CD4-positive, alpha-beta T cell treated with Interleukin-15 for 1 hour (primary cell): Measurements from ENCODE around the gene CCDC137.

Experiments used
- DNase-seq: peaks from one replicate; pipeline ENCODE4 v3.0.0-alpha.2; 2020

Gene CCDC137

GRCh38 chr17:81652906-81653771 lies 13.4 kb upstream of the CCDC137 start:
- DNase-seq = no peak

GRCh38 chr17:81655378-81656117 lies 11.0 kb upstream of the CCDC137 start:
- DNase-seq = no peak

- no peak for DNase-seq
Measured at GRCh38 chr17:81656118-81656743, 10.3 kb upstream of the CCDC137 start, which contains the start of gene PDE6G. PDE6G (minus strand) TSS chr17:81656542; CDS start chr17:81653305, 3,237 bp downstream.

GRCh38 chr17:81656835-81657234 lies 9.7 kb upstream of the CCDC137 start:
- DNase-seq = no peak

GRCh38 chr17:81659038-81659437 lies 7.5 kb upstream of the CCDC137 start:
- DNase-seq = no peak

- DNase-seq = no peak
Measured at GRCh38 chr17:81660441-81660840, 6.1 kb upstream of the CCDC137 start.

GRCh38 chr17:81662002-81662401 lies 4.5 kb upstream of the CCDC137 start:
- no peak for DNase-seq

GRCh38 chr17:81664051-81664470 lies 2.5 kb upstream of the CCDC137 start:
- DNase-seq = no peak

GRCh38 chr17:81665205-81666091 lies 1.1 kb upstream of the CCDC137 start:
- no peak for DNase-seq

GRCh38 chr17:81666092-81666341 lies 520 bp upstream of the CCDC137 start:
- DNase-seq = no peak

GRCh38 chr17:81667754-81668153 lies 1.2 kb downstream of the CCDC137 start:
- no peak for DNase-seq

GRCh38 chr17:81672504-81672903 lies 6.0 kb downstream of the CCDC137 start:
- no peak for DNase-seq

- DNase-seq = no peak
Measured at GRCh38 chr17:81672954-81673353, 6.4 kb downstream of the CCDC137 start.

GRCh38 chr17:81673561-81674258 lies 7.2 kb downstream of the CCDC137 start:
- DNase-seq = no peak

- DNase-seq = peak; percentile 39
Measured at GRCh38 chr17:81675515-81676221, 9.1 kb downstream of the CCDC137 start.

GRCh38 chr17:81676906-81677305 lies 10.4 kb downstream of the CCDC137 start:
- no peak for DNase-seq

- no peak for DNase-seq
Measured at GRCh38 chr17:81680150-81680549, 13.6 kb downstream of the CCDC137 start.

GRCh38 chr17:81681672-81682071 lies 15.1 kb downstream of the CCDC137 start:
- no peak for DNase-seq

GRCh38 chr17:81682565-81683207 lies 16.1 kb downstream of the CCDC137 start:
- no peak for DNase-seq

- DNase-seq = no peak
Measured at GRCh38 chr17:81683208-81683583, 16.7 kb downstream of the CCDC137 start.
